NOMO-1 (cell line): Measurements from ENCODE around the gene KIAA1671.
"Not testable (repeated sequence)": the region's sequence is repeated elsewhere in the genome, so short reads cannot be mapped to it uniquely, and the experiment has no call there.

Experiments
- DNase-seq, 2 experiments: peaks; one replicate each; lab custom pipeline; 2025; ENCODE audit not compliant: unreplicated experiment in 2 of 2; lab: John Stamatoyannopoulos, UW

The KIAA1671 gene

GRCh38 chr22:25161916-25162530 lies 209.5 kb downstream of the KIAA1671 start:
- DNase-seq, result no peak

GRCh38 chr22:25162561-25162960 lies 210.0 kb downstream of the KIAA1671 start:
- no peak for DNase-seq

GRCh38 chr22:25165785-25166184 lies 213.3 kb downstream of the KIAA1671 start:
- DNase-seq, result no peak

- no peak for DNase-seq
Measured at GRCh38 chr22:25166266-25167040, 213.9 kb downstream of the KIAA1671 start.

GRCh38 chr22:25167082-25167481 lies 214.6 kb downstream of the KIAA1671 start:
- DNase-seq, result no peak

- DNase-seq, result no peak
Measured at GRCh38 chr22:25167834-25168601, 215.5 kb downstream of the KIAA1671 start.

GRCh38 chr22:25169278-25170031 lies 216.9 kb downstream of the KIAA1671 start:
- DNase-seq, result no peak

- DNase-seq, result no peak
Measured at GRCh38 chr22:25170426-25170980, 218.0 kb downstream of the KIAA1671 start.

GRCh38 chr22:25172153-25172552 lies 219.6 kb downstream of the KIAA1671 start:
- no peak for DNase-seq

- DNase-seq, result no peak
Measured at GRCh38 chr22:25174156-25174887, 221.8 kb downstream of the KIAA1671 start.

- DNase-seq, result no peak
Measured at GRCh38 chr22:25174888-25175411, 222.4 kb downstream of the KIAA1671 start.

GRCh38 chr22:25176175-25176574 lies 223.7 kb downstream of the KIAA1671 start:
- DNase-seq, result no peak

- no peak for DNase-seq
Measured at GRCh38 chr22:25176799-25177198, 224.3 kb downstream of the KIAA1671 start.

- no peak for DNase-seq
Measured at GRCh38 chr22:25177226-25177625, 224.7 kb downstream of the KIAA1671 start.

- no peak for DNase-seq
Measured at GRCh38 chr22:25177895-25178294, 225.4 kb downstream of the KIAA1671 start.

GRCh38 chr22:25178348-25178747 lies 225.8 kb downstream of the KIAA1671 start:
- not testable (repeated sequence) for DNase-seq

- DNase-seq, result not testable (repeated sequence)
Measured at GRCh38 chr22:25178869-25179631, 226.5 kb downstream of the KIAA1671 start.

GRCh38 chr22:25182131-25183110 lies 229.9 kb downstream of the KIAA1671 start:
- no peak for DNase-seq
